Measurements from ENCODE around the gene IRS2.

Gene IRS2

GRCh38 chr13:109704771-109705635, 81.4 kb downstream of the IRS2 start:
- Histone ChIP-seq H3K4me3 (ENCODE audit: insufficient read depth in 1 of 2, low read depth in 1 of 2, low read length in 2 of 2) (no peak overlapping the region), H4K91ac (ENCODE audit: low read length) (no peak overlapping the region), H3K9me3 (ENCODE audit: control insufficient read depth, low read length) (no peaks in the 10 kb centered on the region), H3K18ac (ENCODE audit: low read depth in 1 of 2, low read length in 2 of 2) (no peak overlapping the region), H2BK5ac (ENCODE audit: low read depth, low read length, poor library complexity, severe bottlenecking) (no peak overlapping the region), H3K36me3 (ENCODE audit: control insufficient read depth in 1 of 2, insufficient read depth in 2 of 2, low read depth in 1 of 2, low read length in 2 of 2) (no peaks in the 10 kb centered on the region), H2BK120ac (ENCODE audit: low read depth, low read length) (no peak overlapping the region), H3K23ac (ENCODE audit: low read length in 2 of 2) (no peak overlapping the region), H4K8ac (ENCODE audit: low read length) (no peak overlapping the region), H3K4ac (ENCODE audit: low read depth in 1 of 2, low read length in 2 of 2) (no peak overlapping the region), H3K27me3 (ENCODE audit: control insufficient read depth in 1 of 2, insufficient read depth in 1 of 2, low read length in 2 of 2) (no peaks in the 10 kb centered on the region), H3K9ac (ENCODE audit: low read length) (no peak overlapping the region), H2AK5ac (ENCODE audit: low read length, severe bottlenecking) (no peak overlapping the region), H3K14ac (ENCODE audit: low read length in 2 of 2) (no peak overlapping the region), H3K27ac (ENCODE audit: low read length, poor library complexity, severe bottlenecking) (no peak overlapping the region), H3K4me1 (ENCODE audit: control insufficient read depth, insufficient read depth, low read depth, low read length) (no peaks in the 10 kb centered on the region), H2BK15ac (ENCODE audit: low read depth, poor library complexity, severe bottlenecking) (peak overlapping the region; percentile 57), H2AFZ (ENCODE audit: low read depth, low read length) (no peak overlapping the region), H3K79me1 (replicated peaks; ENCODE audit: low read length, poor library complexity, severe bottlenecking) (no peaks in the 10 kb centered on the region), H2BK12ac (ENCODE audit: low read length in 2 of 2) (peak overlapping the region in 1 of 2 experiments; percentile 24), H3K4me2 (ENCODE audit: low read length, poor library complexity, severe bottlenecking) (no peak overlapping the region)
- 93% methylated on average over 22 of the region's 22 CpGs for WGBS
- DNase-seq = no peak

GRCh38 chr13:109703250-109703649, 83.1 kb downstream of the IRS2 start:
- Histone ChIP-seq H3K23ac (ENCODE audit: low read length in 2 of 2) (no peak overlapping the region), H3K4me2 (ENCODE audit: low read length, poor library complexity, severe bottlenecking) (no peak overlapping the region), H3K9ac (ENCODE audit: low read length) (no peak overlapping the region), H4K91ac (ENCODE audit: low read length) (no peak overlapping the region), H2BK15ac (ENCODE audit: low read depth, poor library complexity, severe bottlenecking) (no peak overlapping the region), H3K27me3 (ENCODE audit: control insufficient read depth in 1 of 2, insufficient read depth in 1 of 2, low read length in 2 of 2) (no peaks in the 10 kb centered on the region), H3K79me1 (replicated peaks; ENCODE audit: low read length, poor library complexity, severe bottlenecking) (no peaks in the 10 kb centered on the region), H3K18ac (ENCODE audit: low read depth in 1 of 2, low read length in 2 of 2) (no peak overlapping the region), H2BK120ac (ENCODE audit: low read depth, low read length) (no peak overlapping the region), H3K36me3 (ENCODE audit: control insufficient read depth in 1 of 2, insufficient read depth in 2 of 2, low read depth in 1 of 2, low read length in 2 of 2) (no peaks in the 10 kb centered on the region), H2AK5ac (ENCODE audit: low read length, severe bottlenecking) (no peak overlapping the region), H2BK5ac (ENCODE audit: low read depth, low read length, poor library complexity, severe bottlenecking) (no peak overlapping the region), H3K14ac (ENCODE audit: low read length in 2 of 2) (no peak overlapping the region), H4K8ac (ENCODE audit: low read length) (no peak overlapping the region), H3K4ac (ENCODE audit: low read depth in 1 of 2, low read length in 2 of 2) (no peak overlapping the region), H2AFZ (ENCODE audit: low read depth, low read length) (no peak overlapping the region), H2BK12ac (ENCODE audit: low read length in 2 of 2) (no peak overlapping the region), H3K4me1 (ENCODE audit: control insufficient read depth, insufficient read depth, low read depth, low read length) (peaks cover 3% of the 10 kb centered on the region), H3K27ac (ENCODE audit: low read length, poor library complexity, severe bottlenecking) (no peak overlapping the region), H3K4me3 (ENCODE audit: insufficient read depth in 1 of 2, low read depth in 1 of 2, low read length in 2 of 2) (no peak overlapping the region), H3K9me3 (ENCODE audit: control insufficient read depth, low read length) (no peaks in the 10 kb centered on the region)
- 92% methylated on average over 1 of the region's 3 CpGs for WGBS
- no peak for DNase-seq

Data from mesenchymal stem cell (in vitro differentiated cells and primary cell).